GM10266 (cell line): ENCODE results near the gene CDH13.

Experiments
- DNase-seq: peaks from one replicate; pipeline ENCODE4 v3.0.0; 2012; ENCODE audit errors: extremely low spot score
- TF ChIP-seq, protein P1 (sequence below): IDR thresholded peaks from 2 replicates; pipeline ENCODE4 v1.5.1; 2012; ENCODE audit warnings: mild to moderate bottlenecking, low read depth; ENCODE audit not compliant: control insufficient read depth, insufficient read depth; ENCODE audit errors: missing control alignments

Gene CDH13

DNA sequence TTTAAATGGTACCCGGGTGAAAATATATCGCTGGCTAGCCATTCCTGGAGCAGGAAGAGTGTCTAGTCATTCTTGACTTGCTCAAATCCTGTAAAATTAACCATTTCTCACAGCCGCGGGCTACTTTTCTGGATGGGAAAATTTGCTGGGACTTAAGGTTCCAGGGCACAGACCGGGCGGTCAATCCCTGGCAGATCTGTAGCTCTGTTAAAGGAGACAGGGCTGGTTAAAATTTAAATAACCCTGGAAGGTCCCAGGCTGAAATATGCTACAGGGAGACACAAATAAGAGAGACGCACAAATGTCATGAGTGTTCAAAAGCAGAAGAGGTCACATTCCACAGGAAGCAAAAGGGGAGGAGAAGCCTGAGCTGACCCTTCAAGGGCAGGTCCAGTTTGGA, 951.4 kb downstream of the CDH13 start:
- DNase-seq, result no peak
- TF ChIP-seq, protein P1, sequence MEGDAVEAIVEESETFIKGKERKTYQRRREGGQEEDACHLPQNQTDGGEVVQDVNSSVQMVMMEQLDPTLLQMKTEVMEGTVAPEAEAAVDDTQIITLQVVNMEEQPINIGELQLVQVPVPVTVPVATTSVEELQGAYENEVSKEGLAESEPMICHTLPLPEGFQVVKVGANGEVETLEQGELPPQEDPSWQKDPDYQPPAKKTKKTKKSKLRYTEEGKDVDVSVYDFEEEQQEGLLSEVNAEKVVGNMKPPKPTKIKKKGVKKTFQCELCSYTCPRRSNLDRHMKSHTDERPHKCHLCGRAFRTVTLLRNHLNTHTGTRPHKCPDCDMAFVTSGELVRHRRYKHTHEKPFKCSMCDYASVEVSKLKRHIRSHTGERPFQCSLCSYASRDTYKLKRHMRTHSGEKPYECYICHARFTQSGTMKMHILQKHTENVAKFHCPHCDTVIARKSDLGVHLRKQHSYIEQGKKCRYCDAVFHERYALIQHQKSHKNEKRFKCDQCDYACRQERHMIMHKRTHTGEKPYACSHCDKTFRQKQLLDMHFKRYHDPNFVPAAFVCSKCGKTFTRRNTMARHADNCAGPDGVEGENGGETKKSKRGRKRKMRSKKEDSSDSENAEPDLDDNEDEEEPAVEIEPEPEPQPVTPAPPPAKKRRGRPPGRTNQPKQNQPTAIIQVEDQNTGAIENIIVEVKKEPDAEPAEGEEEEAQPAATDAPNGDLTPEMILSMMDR, result no peak

DNA sequence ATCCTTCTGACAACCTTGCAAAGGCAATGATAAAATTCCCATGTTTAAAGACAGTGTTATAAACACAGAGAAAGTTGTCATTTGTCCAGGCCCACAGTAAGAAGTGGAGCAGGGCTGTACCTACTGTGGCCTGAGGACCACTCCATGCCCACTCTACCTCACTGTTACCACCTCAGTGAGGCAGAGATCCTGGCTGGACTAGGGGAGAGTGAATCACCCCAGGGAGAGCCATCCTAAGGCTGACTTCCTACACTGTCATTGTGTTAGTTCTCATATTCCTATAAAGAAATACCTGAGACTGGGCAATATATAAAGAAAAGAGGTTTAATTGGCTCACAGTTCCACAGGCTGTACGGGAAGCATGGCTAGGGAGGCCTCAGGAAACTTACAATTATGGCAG, 952.3 kb downstream of the CDH13 start:
- TF ChIP-seq, protein P1, result no peak
- DNase-seq, result no peak

DNA sequence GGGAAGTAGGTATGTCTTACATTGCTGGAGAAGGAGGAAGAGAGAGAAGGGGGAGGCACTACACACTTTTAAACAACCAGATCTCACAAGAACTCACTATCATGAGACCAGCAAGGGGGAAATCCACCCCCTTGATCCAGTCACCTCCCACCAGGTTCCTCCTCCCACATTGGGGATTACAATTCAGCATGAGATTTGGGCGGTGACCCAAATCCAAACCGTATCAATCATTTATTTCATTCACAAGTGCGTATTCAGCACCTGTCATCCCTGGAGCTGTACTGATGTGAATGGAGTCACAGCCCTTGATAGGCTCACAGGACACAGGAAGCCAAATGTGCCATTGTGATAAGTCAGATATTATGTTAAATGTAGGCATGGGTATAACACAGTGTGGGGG, 952.7 kb downstream of the CDH13 start:
- TF ChIP-seq, protein P1, result no peak
- DNase-seq, result no peak

DNA sequence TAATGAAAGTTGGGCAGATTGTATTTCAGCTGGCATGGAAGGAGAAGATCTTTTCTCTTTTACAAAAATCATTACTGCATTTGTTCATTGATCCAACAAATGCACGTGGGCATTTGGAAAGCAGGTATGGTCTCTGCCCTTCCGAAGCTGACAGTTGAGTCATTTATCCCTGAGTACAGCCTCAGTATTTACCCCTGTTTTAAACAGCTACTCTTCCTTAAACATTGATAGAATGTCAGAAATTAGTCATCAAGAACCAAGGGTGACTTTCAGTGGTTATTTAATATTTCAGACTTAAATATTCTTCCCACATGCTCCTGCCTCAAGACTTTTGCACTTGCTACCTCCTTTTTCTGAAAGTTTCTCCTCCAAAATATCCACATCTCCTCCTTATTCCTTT, 954.3 kb downstream of the CDH13 start:
- no peak for DNase-seq
- TF ChIP-seq, protein P1, result no peak

DNA sequence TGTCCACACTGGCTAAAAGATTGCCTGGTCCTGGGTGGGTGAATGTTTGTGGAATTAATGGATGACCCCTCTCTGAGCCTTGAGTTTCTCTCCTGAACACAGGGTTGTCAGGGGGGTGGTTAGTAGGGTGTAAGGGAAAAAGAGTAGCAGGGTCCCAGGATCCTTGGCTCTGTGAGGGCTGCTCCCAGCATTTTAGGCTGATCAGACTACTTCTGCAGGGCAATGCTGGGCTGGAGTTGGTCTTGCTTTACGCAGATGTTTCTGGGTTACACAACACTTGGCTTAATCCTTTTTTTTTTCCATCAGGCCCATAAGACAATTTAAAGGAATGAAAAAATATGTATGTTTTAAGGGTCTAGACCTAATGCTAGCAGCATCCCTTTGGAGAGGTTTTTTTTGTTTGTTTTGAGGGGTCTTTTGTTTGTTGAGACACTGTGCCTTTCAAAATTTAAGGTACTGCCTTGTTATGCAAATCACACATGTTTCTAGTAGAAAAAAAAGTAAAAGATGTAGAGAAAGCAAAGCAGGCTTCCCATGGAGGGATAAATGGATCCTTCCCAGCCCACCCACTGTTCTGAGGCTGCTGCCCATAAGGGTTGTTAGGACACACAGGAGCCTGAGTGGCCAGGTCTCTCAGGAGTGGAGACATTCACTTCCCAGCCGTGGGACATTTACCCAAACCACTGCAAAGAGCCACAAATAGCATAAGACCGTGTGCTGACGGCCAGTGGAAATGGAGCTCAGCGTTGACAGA, 955.4 kb downstream of the CDH13 start:
- no peak for DNase-seq
- TF ChIP-seq, protein P1, result no peak

DNA sequence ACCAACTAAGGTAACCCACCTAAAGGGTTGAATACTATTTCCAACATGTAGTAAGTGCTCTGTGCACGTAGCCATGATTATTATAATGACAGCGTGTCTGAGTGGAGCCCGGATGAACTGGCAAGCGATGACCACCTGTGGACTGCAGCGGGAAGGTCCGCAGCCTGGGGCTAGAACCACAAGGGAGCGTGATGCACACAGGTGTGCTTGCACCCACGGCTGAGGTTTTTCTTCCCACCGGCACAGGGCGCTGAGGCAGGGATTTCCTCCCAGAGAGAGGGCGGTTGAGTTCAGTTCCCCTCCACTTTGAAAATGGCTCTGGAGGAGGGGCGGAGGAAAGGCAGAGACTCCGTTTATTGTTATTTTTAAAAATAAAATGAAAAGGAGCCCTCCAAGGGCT, 959.3 kb downstream of the CDH13 start:
- DNase-seq, result no peak

More for the DNA sequence above, 959.3 kb downstream of the CDH13 start:
- TF ChIP-seq, protein P1, result no peak
